ENCODE measurements around the gene IL17C.

DNA sequence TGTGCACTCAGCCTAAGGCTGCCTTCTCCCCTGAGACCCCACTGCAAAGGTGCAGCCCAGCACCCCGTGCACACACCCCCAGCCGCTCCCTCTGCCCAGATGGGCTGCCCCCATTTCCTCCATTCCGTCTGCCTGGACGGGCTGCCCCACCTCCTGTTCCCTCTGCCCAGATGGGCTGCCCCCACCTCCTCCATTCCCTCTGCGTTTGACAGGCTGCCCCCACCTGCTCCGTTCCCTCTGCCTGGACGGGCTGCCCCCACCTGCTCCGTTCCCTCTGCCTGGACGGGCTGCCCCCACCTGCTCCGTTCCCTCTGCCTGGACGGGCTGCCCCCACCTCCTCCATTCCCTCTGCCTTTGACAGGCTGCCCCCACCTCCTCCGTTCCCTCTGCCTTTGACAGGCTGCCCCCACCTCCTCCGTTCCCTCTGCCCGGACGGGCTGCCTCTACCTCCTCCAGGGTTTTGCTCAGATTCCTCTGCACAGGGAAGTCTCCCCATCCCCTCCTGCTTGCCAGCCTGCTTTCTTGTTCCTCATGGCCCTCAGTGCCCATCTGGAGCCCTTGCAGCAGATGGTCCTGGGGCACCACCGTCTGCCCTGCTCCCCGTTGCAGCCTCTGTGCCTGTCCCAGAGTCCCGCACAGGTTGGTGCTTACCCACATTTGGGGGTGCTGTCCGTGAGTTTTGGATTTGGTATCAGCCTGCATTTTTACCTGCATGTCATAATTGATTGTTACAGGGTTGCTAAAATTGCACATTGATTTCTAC lies 23.4 kb upstream of the IL17C start:
- no peak for TF ChIP-seq MYC (IDR thresholded peaks at IDR 0.05; ENCODE audit: borderline replicate concordance, low read length)
- TF ChIP-seq, protein P1, sequence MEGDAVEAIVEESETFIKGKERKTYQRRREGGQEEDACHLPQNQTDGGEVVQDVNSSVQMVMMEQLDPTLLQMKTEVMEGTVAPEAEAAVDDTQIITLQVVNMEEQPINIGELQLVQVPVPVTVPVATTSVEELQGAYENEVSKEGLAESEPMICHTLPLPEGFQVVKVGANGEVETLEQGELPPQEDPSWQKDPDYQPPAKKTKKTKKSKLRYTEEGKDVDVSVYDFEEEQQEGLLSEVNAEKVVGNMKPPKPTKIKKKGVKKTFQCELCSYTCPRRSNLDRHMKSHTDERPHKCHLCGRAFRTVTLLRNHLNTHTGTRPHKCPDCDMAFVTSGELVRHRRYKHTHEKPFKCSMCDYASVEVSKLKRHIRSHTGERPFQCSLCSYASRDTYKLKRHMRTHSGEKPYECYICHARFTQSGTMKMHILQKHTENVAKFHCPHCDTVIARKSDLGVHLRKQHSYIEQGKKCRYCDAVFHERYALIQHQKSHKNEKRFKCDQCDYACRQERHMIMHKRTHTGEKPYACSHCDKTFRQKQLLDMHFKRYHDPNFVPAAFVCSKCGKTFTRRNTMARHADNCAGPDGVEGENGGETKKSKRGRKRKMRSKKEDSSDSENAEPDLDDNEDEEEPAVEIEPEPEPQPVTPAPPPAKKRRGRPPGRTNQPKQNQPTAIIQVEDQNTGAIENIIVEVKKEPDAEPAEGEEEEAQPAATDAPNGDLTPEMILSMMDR (IDR thresholded peaks at IDR 0.05): no peak

Data from A549 (cell line).